ENCODE results near the gene EXOSC10. TPM values are rescaled to one million over a fixed set of nuclear protein-coding genes. Genes with fewer than 3 reads are reported as not detected.

Gene EXOSC10
- 100 to 1,000 TPM; 103 to 104 TPM for total RNA-seq

GRCh38 chr1:11099310-11100148 is at the start of gene EXOSC10:
Gene EXOSC10 (minus strand): TSS chr1:11099869. CDS start chr1:11099831, 38 bp downstream.
- Mint-ChIP-seq H3K9me3 (ENCODE audit: low read depth) (no peaks in the 10 kb centered on the region), H3K4me1 (peaks cover 18% of the 10 kb centered on the region), H3K4me3 (peak within 1 kb of the TSS; percentile 95), H3K36me3 (peaks cover 11% of the 10 kb centered on the region), H3K27ac (peak within 1 kb of the TSS; percentile 91), H3K27me3 (no peaks in the 10 kb centered on the region)
- ATAC-seq (peak; percentile 98), DNase-seq (peak; percentile 96)
- CTCF ChIA-PET, result interaction anchor here (1.2 to 3.4 kb wide), 5 partner anchors 23 to 631 kb away, joined by 3 to 23 read pairs (median 3); no protein-coding TSS in a partner anchor

- CTCF ChIA-PET, result interaction anchor here (0.9 kb wide), 1 partner anchor 15 kb away, joined by 3 read pairs; no protein-coding TSS in a partner anchor
- Mint-ChIP-seq H3K27me3 (no peaks in the 10 kb centered on the region), H3K9me3 (ENCODE audit: low read depth) (no peaks in the 10 kb centered on the region), H3K27ac (no peak overlapping the region), H3K36me3 (peaks cover 14% of the 10 kb centered on the region), H3K4me3 (no peak overlapping the region), H3K4me1 (peaks cover 4% of the 10 kb centered on the region)
- DNase-seq, result no peak
- no peak for ATAC-seq
These were observed 47.6 kb upstream of the EXOSC10 start for GRCh38 chr1:11147197-11147770.

GRCh38 chr1:11145741-11146140 is 46.1 kb upstream of the EXOSC10 start:
- peaks cover 4% of the 10 kb centered on the region for H3K4me1 Mint-ChIP-seq
- no peak for ATAC-seq
- DNase-seq, result no peak
- no peak overlapping the region for H3K27ac Mint-ChIP-seq
- no peaks in the 10 kb centered on the region for H3K27me3 Mint-ChIP-seq
- H3K9me3 Mint-ChIP-seq (ENCODE audit: low read depth), result no peaks in the 10 kb centered on the region
- no peak overlapping the region for H3K4me3 Mint-ChIP-seq
- H3K36me3 Mint-ChIP-seq, result peaks cover 16% of the 10 kb centered on the region
- CTCF ChIA-PET, result interaction anchor here (0.7 kb wide), 1 partner anchor 9 kb away, joined by 3 read pairs; no protein-coding TSS in a partner anchor

- no peak overlapping the region for H3K4me3 Mint-ChIP-seq
- DNase-seq, result no peak
- H3K4me1 Mint-ChIP-seq, result peaks cover 4% of the 10 kb centered on the region
- no peaks in the 10 kb centered on the region for H3K9me3 Mint-ChIP-seq (ENCODE audit: low read depth)
- ATAC-seq, result no peak
- no peaks in the 10 kb centered on the region for H3K27me3 Mint-ChIP-seq
- peaks cover 16% of the 10 kb centered on the region for H3K36me3 Mint-ChIP-seq
- CTCF ChIA-PET, result no interaction called here
- no peak overlapping the region for H3K27ac Mint-ChIP-seq
These were observed 45.0 kb upstream of the EXOSC10 start for GRCh38 chr1:11144570-11145256.

- peak overlapping the region; percentile 26 for H3K27ac Mint-ChIP-seq
- H3K9me3 Mint-ChIP-seq (ENCODE audit: low read depth), result no peaks in the 10 kb centered on the region
- no peak overlapping the region for H3K4me3 Mint-ChIP-seq
- H3K27me3 Mint-ChIP-seq, result no peaks in the 10 kb centered on the region
- DNase-seq (no peak), ATAC-seq (peak; percentile 39)
- CTCF ChIA-PET, result no interaction called here
- H3K4me1 Mint-ChIP-seq, result peaks cover 4% of the 10 kb centered on the region
- peaks cover 14% of the 10 kb centered on the region for H3K36me3 Mint-ChIP-seq
These were observed 44.2 kb upstream of the EXOSC10 start for GRCh38 chr1:11143907-11144306.

- Mint-ChIP-seq H3K27ac (no peak overlapping the region), H3K4me1 (peaks cover 4% of the 10 kb centered on the region), H3K4me3 (no peak overlapping the region), H3K27me3 (no peaks in the 10 kb centered on the region), H3K36me3 (peaks cover 13% of the 10 kb centered on the region), H3K9me3 (ENCODE audit: low read depth) (no peaks in the 10 kb centered on the region)
- DNase-seq (no peak), ATAC-seq (no peak)
- CTCF ChIA-PET, result no interaction called here
These were observed 43.7 kb upstream of the EXOSC10 start for GRCh38 chr1:11143401-11143800.

- Mint-ChIP-seq H3K9me3 (ENCODE audit: low read depth) (no peaks in the 10 kb centered on the region), H3K4me1 (peaks cover 4% of the 10 kb centered on the region), H3K27ac (no peak overlapping the region), H3K4me3 (no peak overlapping the region), H3K36me3 (peaks cover 13% of the 10 kb centered on the region), H3K27me3 (no peaks in the 10 kb centered on the region)
- ATAC-seq (no peak), DNase-seq (no peak)
- CTCF ChIA-PET, result no interaction called here
These were observed 43.1 kb upstream of the EXOSC10 start for GRCh38 chr1:11142618-11143391.

- CTCF ChIA-PET, result no interaction called here
- DNase-seq, result no peak
- H3K27ac Mint-ChIP-seq, result no peak overlapping the region
- H3K27me3 Mint-ChIP-seq, result no peaks in the 10 kb centered on the region
- ATAC-seq, result no peak
- peaks cover 11% of the 10 kb centered on the region for H3K36me3 Mint-ChIP-seq
- no peaks in the 10 kb centered on the region for H3K9me3 Mint-ChIP-seq (ENCODE audit: low read depth)
- H3K4me3 Mint-ChIP-seq, result no peak overlapping the region
- peaks cover 2% of the 10 kb centered on the region for H3K4me1 Mint-ChIP-seq
These were observed 39.3 kb upstream of the EXOSC10 start for GRCh38 chr1:11138952-11139351.

GRCh38 chr1:11138029-11138428 is 38.4 kb upstream of the EXOSC10 start:
- Mint-ChIP-seq H3K36me3 (peaks cover 10% of the 10 kb centered on the region), H3K27ac (no peak overlapping the region), H3K4me1 (no peaks in the 10 kb centered on the region), H3K4me3 (no peak overlapping the region), H3K9me3 (ENCODE audit: low read depth) (no peaks in the 10 kb centered on the region), H3K27me3 (no peaks in the 10 kb centered on the region)
- CTCF ChIA-PET, result no interaction called here
- DNase-seq (no peak), ATAC-seq (no peak)

GRCh38 chr1:11134898-11135266 is 35.2 kb upstream of the EXOSC10 start:
- Mint-ChIP-seq H3K4me1 (no peaks in the 10 kb centered on the region), H3K4me3 (no peak overlapping the region), H3K9me3 (ENCODE audit: low read depth) (no peaks in the 10 kb centered on the region), H3K36me3 (peaks cover 9% of the 10 kb centered on the region), H3K27me3 (no peaks in the 10 kb centered on the region), H3K27ac (no peak overlapping the region)
- ATAC-seq (no peak), DNase-seq (no peak)
- CTCF ChIA-PET, result interaction anchor here (2.3 kb wide), 1 partner anchor 97 kb away, joined by 5 read pairs; no protein-coding TSS in a partner anchor

- Mint-ChIP-seq H3K4me1 (no peaks in the 10 kb centered on the region), H3K4me3 (no peak overlapping the region), H3K9me3 (ENCODE audit: low read depth) (no peaks in the 10 kb centered on the region), H3K27me3 (no peaks in the 10 kb centered on the region), H3K36me3 (peaks cover 14% of the 10 kb centered on the region), H3K27ac (no peak overlapping the region)
- DNase-seq, result no peak
- CTCF ChIA-PET, result interaction anchor here (0.7 to 2.3 kb wide), 2 partner anchors 97 to 184 kb away, joined by 3 to 5 read pairs; no protein-coding TSS in a partner anchor
- no peak for ATAC-seq
These were observed 34.7 kb upstream of the EXOSC10 start for GRCh38 chr1:11134251-11134897.

- Mint-ChIP-seq H3K4me1 (no peaks in the 10 kb centered on the region), H3K9me3 (ENCODE audit: low read depth) (no peaks in the 10 kb centered on the region), H3K27ac (no peak overlapping the region), H3K27me3 (no peaks in the 10 kb centered on the region), H3K36me3 (peaks cover 18% of the 10 kb centered on the region), H3K4me3 (no peak overlapping the region)
- CTCF ChIA-PET, result interaction anchor here (1.4 to 2.3 kb wide), 2 partner anchors 14 to 95 kb away, joined by 3 to 5 read pairs; no protein-coding TSS in a partner anchor
- no peak for DNase-seq
- no peak for ATAC-seq
These were observed 33.1 kb upstream of the EXOSC10 start for GRCh38 chr1:11132563-11133293.

Data from activated CD8-positive, alpha-beta memory T cell treated with anti-CD3 and anti-CD28 coated beads, Interleukin-2, amount 10 ng/mL, durations not matched to agents 7 days and 5 days (primary cell).